ENCODE measurements around the gene ARHGEF26.

The ARHGEF26 gene

DNA sequence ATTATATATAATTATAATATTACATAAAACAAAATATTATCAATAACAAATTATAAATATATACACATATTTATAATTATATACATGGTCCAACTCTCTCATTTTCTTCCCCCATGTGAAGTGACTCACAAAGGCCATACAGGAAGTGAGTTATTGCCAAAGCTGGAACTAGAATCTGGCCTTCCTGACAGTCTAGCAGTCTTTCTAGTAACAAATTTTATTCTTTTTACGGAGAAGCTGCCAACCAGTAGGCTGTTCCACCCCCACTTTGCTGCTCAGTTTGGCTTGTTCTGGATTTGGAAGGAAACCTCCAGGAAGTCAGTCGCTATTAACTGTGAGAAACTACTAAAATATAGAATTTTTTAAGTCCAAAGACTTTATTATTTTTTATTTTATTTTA, 123.5 kb downstream of the ARHGEF26 start:
- H3K27ac ChIP-seq (ENCODE audit: low read depth, low read length, poor library complexity, severe bottlenecking) = no peak overlapping the region
- H3F3A ChIP-seq (ENCODE audit: insufficient read depth, low read length) = no peaks in the 10 kb centered on the region
- no peaks in the 10 kb centered on the region for H3K27me3 ChIP-seq (ENCODE audit: insufficient read depth, low read length)
- H3K4me3 ChIP-seq (ENCODE audit: low read depth, low read length, poor library complexity, severe bottlenecking) = no peak overlapping the region
- no peaks in the 10 kb centered on the region for H3K9me3 ChIP-seq (ENCODE audit: low read length)
- no peak for TF ChIP-seq EZH2 (IDR thresholded peaks at IDR 0.05; ENCODE audit: borderline replicate concordance, low read length)
- TF ChIP-seq, protein P1, sequence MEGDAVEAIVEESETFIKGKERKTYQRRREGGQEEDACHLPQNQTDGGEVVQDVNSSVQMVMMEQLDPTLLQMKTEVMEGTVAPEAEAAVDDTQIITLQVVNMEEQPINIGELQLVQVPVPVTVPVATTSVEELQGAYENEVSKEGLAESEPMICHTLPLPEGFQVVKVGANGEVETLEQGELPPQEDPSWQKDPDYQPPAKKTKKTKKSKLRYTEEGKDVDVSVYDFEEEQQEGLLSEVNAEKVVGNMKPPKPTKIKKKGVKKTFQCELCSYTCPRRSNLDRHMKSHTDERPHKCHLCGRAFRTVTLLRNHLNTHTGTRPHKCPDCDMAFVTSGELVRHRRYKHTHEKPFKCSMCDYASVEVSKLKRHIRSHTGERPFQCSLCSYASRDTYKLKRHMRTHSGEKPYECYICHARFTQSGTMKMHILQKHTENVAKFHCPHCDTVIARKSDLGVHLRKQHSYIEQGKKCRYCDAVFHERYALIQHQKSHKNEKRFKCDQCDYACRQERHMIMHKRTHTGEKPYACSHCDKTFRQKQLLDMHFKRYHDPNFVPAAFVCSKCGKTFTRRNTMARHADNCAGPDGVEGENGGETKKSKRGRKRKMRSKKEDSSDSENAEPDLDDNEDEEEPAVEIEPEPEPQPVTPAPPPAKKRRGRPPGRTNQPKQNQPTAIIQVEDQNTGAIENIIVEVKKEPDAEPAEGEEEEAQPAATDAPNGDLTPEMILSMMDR (IDR thresholded peaks at IDR 0.05; ENCODE audit: low read length) = no peak
- H3K4me1 ChIP-seq (ENCODE audit: insufficient read depth, low read length, severe bottlenecking) = no peaks in the 10 kb centered on the region
- no peaks in the 10 kb centered on the region for H4K20me1 ChIP-seq (ENCODE audit: insufficient read depth, low read length)
- H3K79me2 ChIP-seq (ENCODE audit: insufficient read depth, low read length) = no peaks in the 10 kb centered on the region
- H3K9ac ChIP-seq (ENCODE audit: low read length) = no peak overlapping the region
- H2AFZ ChIP-seq (ENCODE audit: low read length) = no peak overlapping the region
- H3K4me2 ChIP-seq (ENCODE audit: low read length) = no peak overlapping the region
- H3K9me2 ChIP-seq (ENCODE audit: low read depth, low read length) = no peaks in the 10 kb centered on the region
- no peaks in the 10 kb centered on the region for H3K36me3 ChIP-seq (ENCODE audit: insufficient read depth, low read length)

DNA sequence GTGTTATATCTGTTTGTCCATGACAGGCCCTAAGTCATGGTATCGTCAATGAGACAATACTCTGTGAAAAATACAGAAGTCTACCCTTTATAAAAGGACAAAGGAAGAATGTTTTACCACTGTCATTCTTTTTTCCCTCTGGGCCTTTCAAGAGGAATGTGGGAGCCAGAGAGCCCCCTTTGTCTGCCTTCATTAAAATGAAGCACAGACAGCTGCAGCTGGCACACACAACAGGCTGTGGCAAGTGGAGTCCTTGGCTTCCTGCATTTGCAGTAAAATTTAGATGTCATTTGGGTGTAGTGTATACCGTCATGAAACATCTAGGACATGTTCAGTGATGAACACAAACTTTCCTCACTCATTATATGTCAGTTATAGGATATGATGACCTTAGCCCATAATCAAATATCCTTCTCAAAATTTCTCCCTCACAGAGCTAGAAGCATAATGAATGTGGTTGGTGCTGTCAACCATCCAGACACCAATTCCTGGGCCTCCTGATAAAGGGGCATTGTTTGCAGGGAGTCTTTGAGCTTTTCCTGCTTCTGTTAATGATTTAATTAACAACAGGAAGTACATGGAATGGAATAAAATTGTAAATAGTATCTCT, 126.7 kb downstream of the ARHGEF26 start:
- no peak overlapping the region for H3K4me3 ChIP-seq (ENCODE audit: low read depth, low read length, poor library complexity, severe bottlenecking)
- H3K9me3 ChIP-seq (ENCODE audit: low read length) = no peaks in the 10 kb centered on the region
- H3K4me2 ChIP-seq (ENCODE audit: low read length) = no peak overlapping the region
- H3F3A ChIP-seq (ENCODE audit: insufficient read depth, low read length) = no peaks in the 10 kb centered on the region
- no peaks in the 10 kb centered on the region for H3K27me3 ChIP-seq (ENCODE audit: insufficient read depth, low read length)
- no peaks in the 10 kb centered on the region for H4K20me1 ChIP-seq (ENCODE audit: insufficient read depth, low read length)
- H3K79me2 ChIP-seq (ENCODE audit: insufficient read depth, low read length) = no peaks in the 10 kb centered on the region
- H2AFZ ChIP-seq (ENCODE audit: low read length) = no peak overlapping the region
- no peak for TF ChIP-seq EZH2 (IDR thresholded peaks at IDR 0.05; ENCODE audit: borderline replicate concordance, low read length)
- TF ChIP-seq, protein P1 (IDR thresholded peaks at IDR 0.05; ENCODE audit: low read length) = no peak
- no peak overlapping the region for H3K9ac ChIP-seq (ENCODE audit: low read length)
- H3K27ac ChIP-seq (ENCODE audit: low read depth, low read length, poor library complexity, severe bottlenecking) = no peak overlapping the region
- H3K36me3 ChIP-seq (ENCODE audit: insufficient read depth, low read length) = peaks cover 22% of the 10 kb centered on the region; the same call in 1 of the 2 replicates
- no peaks in the 10 kb centered on the region for H3K9me2 ChIP-seq (ENCODE audit: low read depth, low read length)
- H3K4me1 ChIP-seq (ENCODE audit: insufficient read depth, low read length, severe bottlenecking) = no peaks in the 10 kb centered on the region

DNA sequence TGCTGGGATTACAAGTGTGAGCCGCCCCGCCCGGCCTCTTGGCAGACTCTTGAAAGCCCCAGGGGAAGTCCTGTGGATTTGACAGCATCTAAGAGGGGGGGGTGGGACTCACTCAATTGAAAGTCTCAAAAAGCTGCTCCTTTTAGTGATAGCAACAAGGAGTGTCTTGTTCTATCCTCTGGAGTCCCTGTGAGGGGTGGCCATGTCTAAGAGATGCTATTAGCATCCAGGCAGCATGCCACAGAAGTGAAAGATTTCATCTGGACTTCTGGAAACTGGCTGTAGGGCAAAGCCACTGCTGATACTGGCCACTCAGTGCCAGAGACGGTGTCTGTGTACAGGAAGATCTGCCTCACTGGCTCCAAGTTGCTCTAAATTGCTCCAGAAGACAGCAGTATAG, 129.1 kb downstream of the ARHGEF26 start:
- Histone ChIP-seq H3K4me1 (ENCODE audit: insufficient read depth, low read length, severe bottlenecking) (no peaks in the 10 kb centered on the region), H3K9me2 (ENCODE audit: low read depth, low read length) (no peaks in the 10 kb centered on the region), H3K9ac (ENCODE audit: low read length) (no peak overlapping the region), H2AFZ (ENCODE audit: low read length) (no peak overlapping the region), H3K36me3 (ENCODE audit: insufficient read depth, low read length) (peaks cover 25% of the 10 kb centered on the region; the same call in 1 of the 2 replicates), H3K4me3 (ENCODE audit: low read depth, low read length, poor library complexity, severe bottlenecking) (no peak overlapping the region), H3K4me2 (ENCODE audit: low read length) (no peak overlapping the region), H4K20me1 (ENCODE audit: insufficient read depth, low read length) (no peaks in the 10 kb centered on the region), H3K9me3 (ENCODE audit: low read length) (no peaks in the 10 kb centered on the region), H3K27ac (ENCODE audit: low read depth, low read length, poor library complexity, severe bottlenecking) (no peak overlapping the region), H3K27me3 (ENCODE audit: insufficient read depth, low read length) (no peaks in the 10 kb centered on the region), H3F3A (ENCODE audit: insufficient read depth, low read length) (no peaks in the 10 kb centered on the region), H3K79me2 (ENCODE audit: insufficient read depth, low read length) (no peaks in the 10 kb centered on the region)
- no peak for TF ChIP-seq EZH2 (IDR thresholded peaks at IDR 0.05; ENCODE audit: borderline replicate concordance, low read length)
- TF ChIP-seq, protein P1 (IDR thresholded peaks at IDR 0.05; ENCODE audit: low read length) = no peak

All from OCI-LY1 (cell line).